ENCODE results near the gene PSD2.

DNA sequence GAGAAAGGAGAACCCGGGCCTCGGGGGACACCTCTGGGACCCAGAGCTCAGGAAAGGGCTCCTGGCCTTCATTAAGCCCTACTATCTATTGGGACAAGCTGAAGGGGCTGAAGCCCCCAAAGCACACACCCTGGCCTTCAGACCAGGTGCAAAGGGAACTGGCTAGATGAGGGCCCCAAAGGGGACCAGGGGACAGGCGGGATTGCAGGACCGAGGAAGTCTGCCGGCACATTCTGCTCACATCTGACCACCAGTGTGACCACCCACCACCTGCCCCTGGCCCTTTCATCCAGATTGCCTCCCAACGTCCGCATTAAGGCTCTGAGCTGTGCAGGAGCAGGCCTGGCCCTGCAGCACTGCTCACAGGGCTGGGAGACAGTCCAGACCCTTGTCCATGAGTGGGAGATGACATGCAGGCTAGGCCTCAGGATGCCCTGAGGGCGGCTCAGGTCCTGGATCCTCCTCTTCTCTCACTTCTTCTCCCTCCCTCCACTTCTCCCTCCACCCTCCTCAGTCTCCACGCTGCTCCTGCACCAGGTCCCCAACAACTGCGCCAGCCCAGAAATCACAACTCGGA lies 19.2 kb downstream of the PSD2 start:
- TF ChIP-seq EZH2 (IDR thresholded peaks at IDR 0.05; ENCODE audit: insufficient read depth, poor library complexity, severe bottlenecking): no peak
- no peak for TF ChIP-seq EZH2phosphoT487 (IDR thresholded peaks at IDR 0.05; ENCODE audit: insufficient read depth, low read depth)

Data from GM23248 (cell line).